Spleen (tissue), 11 donors: ENCODE results near the gene AREG. TPM values are rescaled to one million over a fixed set of nuclear protein-coding genes. Genes with fewer than 3 reads are reported as not detected.

Experiments used
- DNase-seq: peaks from one replicate; pipeline ENCODE4 v3.0.0-alpha.2; 2020
- H3K27ac ChIP-seq, 8 donors: fragments of 200-600 bp; sonication (generic) in 7 of 8; 1 replicate in 4 of 8; 2 replicates in 4 of 8; pipeline versions ENCODE4 v1.5.0 to v1.8.0; 2016 to 2021; ENCODE audit warnings: inconsistent platforms in 4 of 8, mild to moderate bottlenecking in 4 of 8, moderate library complexity in 1 of 8
- H3K27me3 ChIP-seq, 7 donors: fragments of 200-600 bp; sonication (generic) in 6 of 7; replicated peaks in 1 of 7; 1 replicate in 4 of 7; 2 replicates in 3 of 7; pipeline versions ENCODE4 v1.5.0 to v1.8.0; 2016 to 2021; ENCODE audit warnings: inconsistent platforms in 3 of 7, mild to moderate bottlenecking in 1 of 7
- H3K36me3 ChIP-seq, 6 donors: fragments of 200-600 bp; sonication (generic) in 5 of 6; 1 replicate in 4 of 6; 2 replicates in 2 of 6; pipeline versions ENCODE4 v1.5.0 to v1.8.0; 2016 to 2021; ENCODE audit warnings: inconsistent platforms in 2 of 6
- H3K4me1 ChIP-seq, 6 donors: fragments of 200-600 bp; sonication (generic) in 5 of 6; 1 replicate in 3 of 6; 2 replicates in 3 of 6; pipeline versions ENCODE4 v1.5.0 to v1.8.0; 2016 to 2021; ENCODE audit warnings: inconsistent platforms in 3 of 6
- H3K4me3 ChIP-seq, 8 donors: fragments of 200-600 bp; sonication (generic) in 7 of 8; 1 replicate in 4 of 8; 2 replicates in 4 of 8; pipeline versions ENCODE4 v1.5.0 to v1.8.0; 2016 to 2021; ENCODE audit warnings: inconsistent platforms in 4 of 8, mild to moderate bottlenecking in 4 of 8, moderate library complexity in 2 of 8
- H3K9me3 ChIP-seq, 8 donors: fragments of 200-600 bp; sonication (generic) in 7 of 8; 1 replicate in 4 of 8; 2 replicates in 4 of 8; pipeline versions ENCODE4 v1.5.0 to v1.8.0; 2016 to 2021; ENCODE audit warnings: inconsistent platforms in 4 of 8
- POLR2A ChIP-seq, 3 donors: fragments of 450-650 bp; IDR thresholded peaks; one replicate each; pipeline ENCODE4 v1.5.1; 2017; ENCODE audit warnings: antibody characterized with exemption in 3 of 3, mild to moderate bottlenecking in 1 of 3
- POLR2AphosphoS5 ChIP-seq, 3 donors: sonication (generic); formaldehyde crosslinking; IDR thresholded peaks; one replicate each; pipeline ENCODE4 v1.5.1; 2017; ENCODE audit warnings: antibody characterized with exemption in 3 of 3
- WGBS, 5 donors: extraction: QIAGEN DNeasy Blood & Tissue Kit in 3 of 5; methylation state at CpG; one replicate each; pipeline versions ENCODE4 v1.1.5 to v1.1.7; 2013 to 2018; 5-methylcytosine and 5-hydroxymethylcytosine counted together
- intact Hi-C: fragments of 100-400 bp; cut with DNase I; formaldehyde crosslinking; loops from one replicate; pipeline ENCODE4 v1.15.0; 2023; ENCODE audit warnings: low total_unique reads
- polyA plus RNA-seq, 3 donors: library from polyadenylated mRNA; stranded (reverse); fragments of 200-250 nt; gene quantifications; one replicate each; pipeline ENCODE4 v1.2.1, GENCODE V29; 2013
- total RNA-seq, 7 donors: library from RNA; depleted of rRNA in 3 of 7; stranded (reverse); fragments of >200 nt in 3 of 7; fragmentation: NEBNext Ultra II Directional in 4 of 7; extraction: Animal tissue kit (Norgen Biotek cat#: 25700) in 4 of 7; gene quantifications; one replicate each; pipeline versions ENCODE4 v1.1.0 to v1.2.1, GENCODE V29; 2016 to 2021
- TF ChIP-seq, protein P1 (sequence below), 11 experiments: fragments of 200-600 bp in 7 of 11; fragments of 450-650 bp in 4 of 11; sonication (generic) in 4 of 11; IDR thresholded peaks in 8 of 11; conservative IDR thresholded peaks in 3 of 11; 1 replicate in 7 of 11; 2 replicates in 4 of 11; pipeline versions ENCODE4 v1.4.0 to v1.8.0; 2016 to 2021; ENCODE audit warnings: antibody characterized with exemption in 11 of 11, inconsistent platforms in 4 of 11, mild to moderate bottlenecking in 1 of 11
- donor health status: healthy with polysubstance abuse.
- donor health status: DM: no; HTN: no; CAD: no; lungs with moderate emphysema.
- donor health status: DM: no; HTN: no; CAD: no.
- donor health status: Bipolar disorder and iron deficiency.
- donor health status: healthy.
- donor health status: DM: no; HTN: no; CAD: no.
- donor health status: DM: yes; HTN: yes; CAD: no.

The AREG gene
- total and polyA plus RNA-seq, 10 donors = 0.51 to 37.4 (median 3.6) TPM

DNA sequence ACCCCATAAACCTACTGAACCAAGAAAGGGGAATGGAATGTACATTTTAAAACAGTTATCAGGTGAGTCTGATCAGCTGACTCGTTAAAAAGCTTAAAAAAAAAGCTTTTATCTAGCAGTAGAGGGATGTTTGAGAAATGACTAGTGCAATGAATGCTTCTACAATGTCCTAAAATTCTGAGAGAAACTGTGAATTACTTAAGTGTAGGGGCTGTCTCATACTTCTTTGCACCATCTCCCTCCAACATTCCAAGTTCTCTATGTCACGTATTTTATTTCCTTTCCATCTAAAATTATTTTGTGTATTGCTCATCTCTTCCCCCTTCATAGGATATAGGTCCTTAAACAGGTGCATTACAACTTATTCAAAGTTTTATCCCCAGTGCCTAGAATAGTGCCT is 11.9 kb upstream of the AREG start:
- Histone ChIP-seq H3K4me3 (no peak overlapping the region), H3K27me3 (peaks cover 0 to 7% (median 0%) of the 10 kb centered on the region in 7 donors), H3K27ac (no peak overlapping the region), H3K9me3 (no peaks in the 10 kb centered on the region), H3K36me3 (no peaks in the 10 kb centered on the region), H3K4me1 (peaks cover 0 to 9% (median 0%) of the 10 kb centered on the region in 6 donors)
- TF ChIP-seq, protein P1, sequence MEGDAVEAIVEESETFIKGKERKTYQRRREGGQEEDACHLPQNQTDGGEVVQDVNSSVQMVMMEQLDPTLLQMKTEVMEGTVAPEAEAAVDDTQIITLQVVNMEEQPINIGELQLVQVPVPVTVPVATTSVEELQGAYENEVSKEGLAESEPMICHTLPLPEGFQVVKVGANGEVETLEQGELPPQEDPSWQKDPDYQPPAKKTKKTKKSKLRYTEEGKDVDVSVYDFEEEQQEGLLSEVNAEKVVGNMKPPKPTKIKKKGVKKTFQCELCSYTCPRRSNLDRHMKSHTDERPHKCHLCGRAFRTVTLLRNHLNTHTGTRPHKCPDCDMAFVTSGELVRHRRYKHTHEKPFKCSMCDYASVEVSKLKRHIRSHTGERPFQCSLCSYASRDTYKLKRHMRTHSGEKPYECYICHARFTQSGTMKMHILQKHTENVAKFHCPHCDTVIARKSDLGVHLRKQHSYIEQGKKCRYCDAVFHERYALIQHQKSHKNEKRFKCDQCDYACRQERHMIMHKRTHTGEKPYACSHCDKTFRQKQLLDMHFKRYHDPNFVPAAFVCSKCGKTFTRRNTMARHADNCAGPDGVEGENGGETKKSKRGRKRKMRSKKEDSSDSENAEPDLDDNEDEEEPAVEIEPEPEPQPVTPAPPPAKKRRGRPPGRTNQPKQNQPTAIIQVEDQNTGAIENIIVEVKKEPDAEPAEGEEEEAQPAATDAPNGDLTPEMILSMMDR (IDR thresholded peaks at IDR 0.05 in 8 of 11, conservative IDR thresholded peaks at IDR 0.05 in 3 of 11) = no peak
- no peak for TF ChIP-seq POLR2A (IDR thresholded peaks at IDR 0.05)
- no peak for TF ChIP-seq POLR2AphosphoS5 (IDR thresholded peaks at IDR 0.05)
- DNase-seq = no peak
- 59 to 82% (median 75%) methylated on average over 2 of the region's 2 CpGs for WGBS, 5 donors
- intact Hi-C loops = no loop called here

DNA sequence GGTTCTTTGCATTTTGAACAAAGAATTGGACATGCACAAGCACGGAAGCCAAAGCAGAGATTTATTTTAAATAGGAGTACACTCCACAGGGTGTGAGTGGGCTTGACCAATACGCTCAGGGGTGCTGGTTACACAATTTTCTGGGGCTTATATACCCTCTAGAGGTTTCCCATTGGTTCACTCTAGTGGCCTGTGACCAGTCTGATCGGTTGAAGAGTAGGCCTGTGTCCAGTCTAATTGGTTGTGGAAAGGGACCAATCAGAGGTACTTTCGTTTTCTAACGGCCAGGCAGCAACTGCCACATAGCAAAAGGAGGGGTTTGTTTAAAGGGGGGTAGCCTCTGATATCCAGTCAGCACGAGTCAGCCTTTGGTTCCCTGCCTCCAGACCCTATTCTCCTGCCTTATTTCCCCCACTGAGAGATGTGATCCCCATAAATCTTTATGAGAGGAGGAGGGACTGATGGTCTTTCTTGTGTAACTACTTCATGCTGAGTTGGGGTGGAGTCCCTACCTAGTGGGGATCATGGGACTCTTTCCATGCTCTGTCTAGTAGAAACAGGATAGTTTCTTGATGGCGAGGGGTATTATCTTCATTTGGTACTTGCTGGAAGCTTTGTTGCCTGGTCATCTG is 11.3 kb upstream of the AREG start:
- Histone ChIP-seq H3K36me3 (no peaks in the 10 kb centered on the region), H3K27ac (no peak overlapping the region), H3K9me3 (no peaks in the 10 kb centered on the region), H3K4me1 (peaks cover 0 to 9% (median 0%) of the 10 kb centered on the region in 6 donors), H3K4me3 (no peak overlapping the region), H3K27me3 (peaks cover 0 to 7% (median 0%) of the 10 kb centered on the region in 7 donors)
- TF ChIP-seq, protein P1 (IDR thresholded peaks at IDR 0.05 in 8 of 11, conservative IDR thresholded peaks at IDR 0.05 in 3 of 11) = no peak
- TF ChIP-seq POLR2AphosphoS5 (IDR thresholded peaks at IDR 0.05) (no peak), POLR2A (IDR thresholded peaks at IDR 0.05) (no peak)
- DNase-seq = no peak
- WGBS, 5 donors = 65 to 83% (median 76%) methylated on average over 7 of the region's 7 CpGs
- intact Hi-C loops = no loop called here

DNA sequence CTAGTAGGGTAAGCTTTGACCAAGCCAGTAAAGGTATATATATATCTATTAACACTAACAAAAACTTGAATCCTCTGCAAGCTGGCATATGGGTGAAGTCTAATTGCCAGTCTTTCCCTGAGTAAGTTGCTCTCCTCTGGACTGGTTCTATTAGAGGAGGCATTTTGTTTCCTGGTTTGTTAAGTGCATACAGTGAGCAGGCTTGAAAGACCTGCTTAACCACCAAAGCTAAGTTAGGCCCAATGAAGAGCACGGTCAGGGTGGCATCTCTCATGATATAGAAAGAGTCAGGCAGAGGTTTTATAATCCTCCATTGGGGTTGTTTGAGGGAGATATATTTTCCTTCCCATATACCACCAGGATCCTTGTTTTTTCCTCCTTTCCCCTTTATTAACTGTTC is 9.6 kb upstream of the AREG start:
- DNase-seq = no peak
- Histone ChIP-seq H3K4me1 (peaks cover 0 to 9% (median 0%) of the 10 kb centered on the region in 6 donors), H3K36me3 (no peaks in the 10 kb centered on the region), H3K4me3 (no peak overlapping the region), H3K27ac (no peak overlapping the region), H3K27me3 (peaks cover 0 to 7% (median 0%) of the 10 kb centered on the region in 7 donors), H3K9me3 (no peaks in the 10 kb centered on the region)
- intact Hi-C loops = no loop called here
- no peak for TF ChIP-seq POLR2A (IDR thresholded peaks at IDR 0.05)
- TF ChIP-seq POLR2AphosphoS5 (IDR thresholded peaks at IDR 0.05) = no peak
- TF ChIP-seq, protein P1 (IDR thresholded peaks at IDR 0.05 in 8 of 11, conservative IDR thresholded peaks at IDR 0.05 in 3 of 11) = no peak
- 79 to 92% (median 85%) methylated on average over 1 of the region's 1 CpG for WGBS, 5 donors

DNA sequence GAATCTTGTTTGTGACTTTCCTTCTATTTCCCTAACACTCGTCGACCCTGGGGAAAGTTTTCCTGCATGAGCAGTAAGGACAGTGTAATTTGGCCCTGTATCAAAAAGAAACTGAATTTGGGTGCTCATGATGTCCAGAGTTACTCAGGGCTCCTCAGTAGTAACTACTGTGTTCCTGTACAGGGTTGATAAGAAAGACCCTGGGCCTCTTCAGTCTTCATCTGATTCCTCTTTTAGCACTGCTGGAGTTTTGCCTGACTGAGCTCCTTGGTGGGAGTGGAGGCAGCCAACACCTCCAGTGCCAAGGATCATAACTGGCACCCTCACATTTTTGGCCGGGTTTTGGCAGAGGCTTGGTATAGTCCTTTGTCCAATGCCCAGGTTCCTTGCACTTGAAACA is 7.1 kb upstream of the AREG start:
- no peak overlapping the region for H3K4me3 ChIP-seq
- TF ChIP-seq, protein P1 (IDR thresholded peaks at IDR 0.05 in 8 of 11, conservative IDR thresholded peaks at IDR 0.05 in 3 of 11) = no peak
- TF ChIP-seq POLR2AphosphoS5 (IDR thresholded peaks at IDR 0.05) (no peak), POLR2A (IDR thresholded peaks at IDR 0.05) (no peak)
- no peak overlapping the region for H3K27ac ChIP-seq
- no peaks in the 10 kb centered on the region for H3K9me3 ChIP-seq
- H3K27me3 ChIP-seq = no peaks in the 10 kb centered on the region
- WGBS, 5 donors = 92 to 96% (median 93%) methylated on average over 3 of the region's 3 CpGs
- intact Hi-C loops = no loop called here
- no peak for DNase-seq
- no peaks in the 10 kb centered on the region for H3K36me3 ChIP-seq
- no peaks in the 10 kb centered on the region for H3K4me1 ChIP-seq
